GM06990 (cell line): Measurements from ENCODE around the gene MOB1B.

Experiments
- DNase-seq: peaks from one replicate; pipeline ENCODE4 v3.0.0-alpha.2; 2011; ENCODE audit not compliant: insufficient read length; ENCODE audit errors: extremely low read depth
- H3K27me3 ChIP-seq: replicated peaks from 2 replicates; pipeline ENCODE4 v1.6.0; 2011; ENCODE audit warnings: low read length; ENCODE audit not compliant: control insufficient read depth, insufficient read depth
- H3K36me3 ChIP-seq: 2 replicates; pipeline ENCODE4 v1.5.1; 2011; ENCODE audit warnings: low read length; ENCODE audit not compliant: control insufficient read depth, insufficient read depth
- H3K4me3 ChIP-seq: replicated peaks from 2 replicates; pipeline ENCODE4 v1.5.1; 2011; ENCODE audit warnings: low read depth, mild to moderate bottlenecking, control low read depth, low read length
- TF ChIP-seq, protein P1 (sequence below): IDR thresholded peaks from 2 replicates; pipeline ENCODE4 v1.5.1; 2011; ENCODE audit warnings: low read length, control low read depth, mild to moderate bottlenecking, inconsistent platforms; ENCODE audit not compliant: insufficient read depth, poor library complexity, severe bottlenecking

MOB1B gene

GRCh38 chr4:70927502-70928137, 25.5 kb downstream of the MOB1B start:
- Histone ChIP-seq H3K36me3 (no peaks in the 10 kb centered on the region), H3K27me3 (no peaks in the 10 kb centered on the region), H3K4me3 (peak overlapping the region; percentile 29; the same call in 1 of the 2 replicates)
- TF ChIP-seq, protein P1, sequence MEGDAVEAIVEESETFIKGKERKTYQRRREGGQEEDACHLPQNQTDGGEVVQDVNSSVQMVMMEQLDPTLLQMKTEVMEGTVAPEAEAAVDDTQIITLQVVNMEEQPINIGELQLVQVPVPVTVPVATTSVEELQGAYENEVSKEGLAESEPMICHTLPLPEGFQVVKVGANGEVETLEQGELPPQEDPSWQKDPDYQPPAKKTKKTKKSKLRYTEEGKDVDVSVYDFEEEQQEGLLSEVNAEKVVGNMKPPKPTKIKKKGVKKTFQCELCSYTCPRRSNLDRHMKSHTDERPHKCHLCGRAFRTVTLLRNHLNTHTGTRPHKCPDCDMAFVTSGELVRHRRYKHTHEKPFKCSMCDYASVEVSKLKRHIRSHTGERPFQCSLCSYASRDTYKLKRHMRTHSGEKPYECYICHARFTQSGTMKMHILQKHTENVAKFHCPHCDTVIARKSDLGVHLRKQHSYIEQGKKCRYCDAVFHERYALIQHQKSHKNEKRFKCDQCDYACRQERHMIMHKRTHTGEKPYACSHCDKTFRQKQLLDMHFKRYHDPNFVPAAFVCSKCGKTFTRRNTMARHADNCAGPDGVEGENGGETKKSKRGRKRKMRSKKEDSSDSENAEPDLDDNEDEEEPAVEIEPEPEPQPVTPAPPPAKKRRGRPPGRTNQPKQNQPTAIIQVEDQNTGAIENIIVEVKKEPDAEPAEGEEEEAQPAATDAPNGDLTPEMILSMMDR: peak; percentile 29
- DNase-seq: peak; percentile 53

DNA sequence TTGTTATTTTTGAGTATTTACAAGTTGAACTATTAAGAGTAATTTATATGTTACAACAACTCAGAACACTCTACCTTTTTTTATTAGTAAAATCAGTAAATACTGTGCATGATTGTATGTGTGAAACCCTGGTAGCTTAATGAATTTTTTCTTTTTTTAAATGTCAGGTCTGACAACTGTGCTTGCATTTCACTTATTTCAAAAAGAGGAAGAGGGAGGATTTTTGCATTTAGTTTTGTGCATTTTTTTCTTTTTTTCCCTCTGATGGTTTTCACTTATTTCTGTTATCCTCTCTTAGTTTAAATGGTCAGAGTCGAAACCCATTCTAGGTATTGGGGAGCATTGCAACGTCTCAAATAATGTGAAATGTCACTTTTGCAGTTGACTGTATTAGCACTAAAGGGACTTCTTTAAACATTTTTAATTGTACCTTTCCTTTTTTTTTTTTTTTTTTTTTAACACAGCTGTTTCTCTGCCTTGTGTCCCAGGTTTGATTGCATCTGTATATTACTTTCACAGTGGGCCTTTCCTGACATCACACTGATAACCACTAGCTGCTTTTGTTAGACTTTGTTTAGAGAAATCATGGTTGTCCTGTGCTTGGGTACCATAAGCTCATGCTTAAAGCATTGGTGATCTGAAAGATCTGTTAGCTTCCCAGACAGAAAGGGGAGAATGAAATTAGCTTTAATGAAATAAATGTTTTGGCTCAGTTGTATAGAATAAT, 28.5 kb downstream of the MOB1B start:
- TF ChIP-seq, protein P1: no peak
- Histone ChIP-seq H3K27me3 (no peaks in the 10 kb centered on the region), H3K36me3 (no peaks in the 10 kb centered on the region; the same call in 1 of the 2 replicates), H3K4me3 (no peak overlapping the region)
- DNase-seq: no peak

DNA sequence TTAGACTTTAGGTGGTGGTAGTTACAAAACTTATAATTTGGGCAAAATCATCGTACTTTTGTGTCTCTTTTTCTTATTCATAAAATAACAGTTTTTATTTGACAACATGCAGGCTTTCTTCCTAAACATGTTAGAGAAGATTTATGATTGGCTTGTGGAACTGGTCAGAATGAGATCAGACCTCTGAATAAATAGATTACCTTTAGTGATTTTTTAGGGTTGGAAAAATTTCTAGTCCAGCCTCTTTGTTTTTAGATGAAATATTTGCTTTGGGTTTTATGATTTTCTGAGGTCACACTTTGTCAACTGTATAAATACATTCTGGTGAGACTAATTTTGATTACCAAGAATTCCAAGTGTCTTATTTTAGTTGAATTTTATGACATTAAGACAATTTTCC, 29.2 kb downstream of the MOB1B start:
- TF ChIP-seq, protein P1: no peak
- Histone ChIP-seq H3K4me3 (no peak overlapping the region), H3K36me3 (no peaks in the 10 kb centered on the region; the same call in 1 of the 2 replicates), H3K27me3 (no peaks in the 10 kb centered on the region)
- no peak for DNase-seq

DNA sequence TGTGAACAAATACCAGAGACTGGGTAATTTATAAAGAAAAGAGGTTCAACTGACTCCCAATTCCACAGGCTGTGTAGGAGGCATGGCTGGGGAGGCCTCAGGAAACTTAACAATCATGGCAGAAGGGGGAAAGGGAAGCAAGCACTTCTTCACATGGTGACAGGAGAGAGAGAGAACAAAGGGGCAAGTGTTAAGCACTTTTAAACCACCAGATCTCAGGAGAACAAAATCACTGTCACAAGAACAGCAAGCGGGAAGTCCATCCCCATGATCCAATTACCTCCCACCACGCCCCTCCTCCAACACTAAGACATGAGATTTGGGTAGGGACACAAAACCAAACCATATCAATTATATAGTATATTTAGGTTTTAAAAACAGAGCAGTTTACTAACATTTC, 30.8 kb downstream of the MOB1B start:
- DNase-seq: no peak
- Histone ChIP-seq H3K36me3 (no peaks in the 10 kb centered on the region; the same call in 1 of the 2 replicates), H3K4me3 (no peak overlapping the region), H3K27me3 (no peaks in the 10 kb centered on the region)
- TF ChIP-seq, protein P1: no peak

- Histone ChIP-seq H3K27me3 (no peaks in the 10 kb centered on the region), H3K36me3 (no peaks in the 10 kb centered on the region; the same call in 1 of the 2 replicates), H3K4me3 (no peak overlapping the region)
- DNase-seq: no peak
- TF ChIP-seq, protein P1: no peak
Measured at GRCh38 chr4:70935038-70935695, 33.0 kb downstream of the MOB1B start.
